WTC11 (cell line): Measurements from ENCODE around the gene PZP. TPM values are rescaled to one million over a fixed set of nuclear protein-coding genes. Genes with fewer than 3 reads are reported as not detected.

Experiments
- ATAC-seq: fragments of 200-7000 bp; cut with Tn5 transposase; 2 replicates; pipeline ENCODE4 v1.10.0; 2021; ENCODE audit warnings: mild to moderate bottlenecking, moderate library complexity
- CTCF ChIA-PET: fragments of 300-600 bp; sonication (Branson Sonifier 250); formaldehyde crosslinking; loops from one replicate; lab custom pipeline; 2021; ENCODE audit warnings: antibody characterized with exemption; lab: Charles Lee
- POLR2A ChIA-PET: fragments of 350-600 bp; sonication (Branson Sonifier 250); formaldehyde crosslinking; loops from one replicate; lab custom pipeline; 2021; ENCODE audit warnings: antibody characterized with exemption; lab: Charles Lee
- DNase-seq: peaks from one replicate; pipeline ENCODE4 v3.0.0; 2021; ENCODE audit warnings: low spot score
- H3K27ac Mint-ChIP-seq: 2 replicates; pipeline ENCODE4 v1.8.0; 2021; ENCODE audit warnings: mixed read lengths
- H3K27me3 Mint-ChIP-seq: 2 replicates; pipeline ENCODE4 v1.8.0; 2021; ENCODE audit warnings: low read depth, mild to moderate bottlenecking, moderate library complexity, mixed read lengths
- H3K36me3 Mint-ChIP-seq: 2 replicates; pipeline ENCODE4 v1.8.0; 2021; ENCODE audit warnings: mixed read lengths
- H3K4me1 Mint-ChIP-seq: 2 replicates; pipeline ENCODE4 v1.8.0; 2022; ENCODE audit warnings: mixed read lengths
- H3K4me3 Mint-ChIP-seq: 2 replicates; pipeline ENCODE4 v1.8.0; 2021; ENCODE audit warnings: mild to moderate bottlenecking, moderate library complexity, mixed read lengths
- H3K9me3 Mint-ChIP-seq: 2 replicates; pipeline ENCODE4 v1.8.0; 2021; ENCODE audit warnings: mixed read lengths
- CBFB ChIP-seq: sonication (generic); formaldehyde crosslinking; IDR thresholded peaks from 2 replicates; pipeline ENCODE4 v1.8.1; 2022; ENCODE audit warnings: mild to moderate bottlenecking, low read depth, missing genetic modification reagents
- CREM ChIP-seq: sonication (generic); formaldehyde crosslinking; IDR thresholded peaks from 2 replicates; pipeline ENCODE4 v1.8.1; 2022; ENCODE audit warnings: mild to moderate bottlenecking, missing genetic modification reagents, moderate library complexity
- FOXJ3 ChIP-seq: sonication (generic); formaldehyde crosslinking; IDR thresholded peaks from 2 replicates; pipeline ENCODE4 v1.9.0; 2021; ENCODE audit warnings: missing genetic modification reagents, mild to moderate bottlenecking, borderline replicate concordance
- GABPB1 ChIP-seq: sonication (generic); formaldehyde crosslinking; IDR thresholded peaks from 2 replicates; pipeline ENCODE4 v1.8.1; 2023; ENCODE audit warnings: mild to moderate bottlenecking, missing genetic modification reagents
- GTF2I ChIP-seq: fragments of 250-450 bp; sonication (Bioruptor Pico); conservative IDR thresholded peaks from 2 replicates; pipeline ENCODE4 v1.4.0; 2021; ENCODE audit warnings: mild to moderate bottlenecking
- IRF2 ChIP-seq: sonication (generic); formaldehyde crosslinking; IDR thresholded peaks from 2 replicates; pipeline ENCODE4 v1.8.0; 2022; ENCODE audit warnings: low read depth, missing genetic modification reagents, borderline replicate concordance
- JUN ChIP-seq: sonication (generic); formaldehyde crosslinking; IDR thresholded peaks from 2 replicates; pipeline ENCODE4 v1.8.0; 2023; ENCODE audit warnings: mild to moderate bottlenecking, missing genetic modification reagents
- MYBL2 ChIP-seq: sonication (generic); formaldehyde crosslinking; IDR thresholded peaks from 2 replicates; pipeline ENCODE4 v1.8.1; 2023; ENCODE audit warnings: mild to moderate bottlenecking, moderate library complexity, missing genetic modification reagents
- NR1H2 ChIP-seq: sonication (generic); formaldehyde crosslinking; IDR thresholded peaks from 2 replicates; pipeline ENCODE4 v1.9.0; 2021; ENCODE audit warnings: mild to moderate bottlenecking, moderate library complexity, missing genetic modification reagents
- OVOL2 ChIP-seq: fragments of 250-450 bp; sonication (Bioruptor Pico); IDR thresholded peaks from 2 replicates; pipeline ENCODE4 v1.9.0; 2021; ENCODE audit warnings: mild to moderate bottlenecking, borderline replicate concordance
- PRRX2 ChIP-seq: fragments of 250-450 bp; sonication (Bioruptor Pico); IDR thresholded peaks from 2 replicates; pipeline ENCODE4 v1.8.0; 2021; ENCODE audit warnings: mild to moderate bottlenecking
- RELA ChIP-seq: sonication (generic); formaldehyde crosslinking; IDR thresholded peaks from 2 replicates; pipeline ENCODE4 v1.8.1; 2022; ENCODE audit warnings: missing genetic modification reagents, mild to moderate bottlenecking, borderline replicate concordance
- SMAD4 ChIP-seq: sonication (generic); formaldehyde crosslinking; IDR thresholded peaks from 2 replicates; pipeline ENCODE4 v1.8.0; 2022; ENCODE audit warnings: mild to moderate bottlenecking, missing genetic modification reagents
- TEAD1 ChIP-seq: sonication (generic); formaldehyde crosslinking; IDR thresholded peaks from 2 replicates; pipeline ENCODE4 v1.8.0; 2022; ENCODE audit warnings: mild to moderate bottlenecking, missing genetic modification reagents
- TEAD4 ChIP-seq: sonication (generic); formaldehyde crosslinking; IDR thresholded peaks from 2 replicates; pipeline ENCODE4 v1.8.0; 2022; ENCODE audit warnings: mild to moderate bottlenecking, missing genetic modification reagents
- ZNF232 ChIP-seq: sonication (generic); formaldehyde crosslinking; IDR thresholded peaks from 2 replicates; pipeline ENCODE4 v1.8.0; 2022; ENCODE audit warnings: mild to moderate bottlenecking, missing genetic modification reagents
- ZNF416 ChIP-seq: fragments of 250-450 bp; sonication (Bioruptor Pico); IDR thresholded peaks from 2 replicates; pipeline ENCODE4 v1.9.0; 2021; ENCODE audit warnings: mild to moderate bottlenecking, inconsistent platforms
- ZNF671 ChIP-seq: fragments of 250-450 bp; sonication (Bioruptor Pico); IDR thresholded peaks from 2 replicates; pipeline ENCODE4 v1.8.0; 2021; ENCODE audit warnings: mild to moderate bottlenecking
- total RNA-seq: library from RNA; stranded (reverse); gene quantifications from 3 replicates; pipeline ENCODE4 v1.2.3, GENCODE V29; 2021
- TF ChIP-seq, protein P1 (sequence below): sonication (generic); formaldehyde crosslinking; IDR thresholded peaks from 2 replicates; pipeline ENCODE4 v1.8.1; 2022; ENCODE audit warnings: mild to moderate bottlenecking, moderate library complexity, missing genetic modification reagents
- TF ChIP-seq, protein P2 (sequence below): sonication (generic); formaldehyde crosslinking; IDR thresholded peaks from 2 replicates; pipeline ENCODE4 v1.8.0; 2022; ENCODE audit warnings: mild to moderate bottlenecking, missing genetic modification reagents
- TF ChIP-seq, protein P3 (sequence below): sonication (generic); formaldehyde crosslinking; conservative IDR thresholded peaks from 2 replicates; pipeline ENCODE4 v1.8.1; 2022; ENCODE audit warnings: mild to moderate bottlenecking, missing genetic modification reagents
- TF ChIP-seq, protein P4 (sequence below): sonication (generic); formaldehyde crosslinking; IDR thresholded peaks from 2 replicates; pipeline ENCODE4 v1.8.1; 2022; ENCODE audit warnings: low read depth, missing genetic modification reagents, borderline replicate concordance
- TF ChIP-seq, protein P5 (sequence below): sonication (generic); formaldehyde crosslinking; IDR thresholded peaks from 2 replicates; pipeline ENCODE4 v1.8.1; 2023; ENCODE audit warnings: mild to moderate bottlenecking, missing genetic modification reagents
- TF ChIP-seq, protein P6 (sequence below): fragments of 250-450 bp; sonication (Bioruptor Pico); IDR thresholded peaks from 2 replicates; pipeline ENCODE4 v2.1.2; 2022; ENCODE audit warnings: mild to moderate bottlenecking, moderate library complexity
- TF ChIP-seq, protein P7 (sequence below): sonication (generic); formaldehyde crosslinking; IDR thresholded peaks from 2 replicates; pipeline ENCODE4 v1.8.1; 2023; ENCODE audit warnings: mild to moderate bottlenecking, moderate library complexity, missing genetic modification reagents
- TF ChIP-seq, protein P8 (sequence below): sonication (generic); formaldehyde crosslinking; IDR thresholded peaks from 2 replicates; pipeline ENCODE4 v1.8.1; 2023; ENCODE audit warnings: mild to moderate bottlenecking, missing genetic modification reagents, moderate library complexity

PZP gene
- total RNA-seq, 1 experiment from 2014 or later, result 0.15 TPM

DNA sequence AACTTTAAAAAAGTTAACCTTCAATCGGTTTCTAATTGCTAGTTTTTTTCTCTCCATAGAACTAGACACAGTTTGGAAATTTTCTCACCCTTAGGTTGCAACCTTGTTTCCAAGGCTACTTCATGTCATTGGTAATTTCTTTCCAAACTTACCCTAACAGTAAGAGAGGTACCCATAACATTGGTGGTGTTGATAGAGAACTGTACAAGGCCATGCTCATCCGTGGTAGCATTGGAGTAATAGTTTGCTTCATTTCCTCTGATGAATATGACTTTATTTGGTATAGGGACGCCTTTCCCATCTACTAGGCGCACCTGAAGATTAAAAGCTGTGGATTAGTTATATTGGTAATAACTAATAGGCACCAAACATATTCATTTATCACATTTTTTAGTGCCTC is 104.1 kb downstream of the PZP start (continued):
- TF ChIP-seq, protein P1, sequence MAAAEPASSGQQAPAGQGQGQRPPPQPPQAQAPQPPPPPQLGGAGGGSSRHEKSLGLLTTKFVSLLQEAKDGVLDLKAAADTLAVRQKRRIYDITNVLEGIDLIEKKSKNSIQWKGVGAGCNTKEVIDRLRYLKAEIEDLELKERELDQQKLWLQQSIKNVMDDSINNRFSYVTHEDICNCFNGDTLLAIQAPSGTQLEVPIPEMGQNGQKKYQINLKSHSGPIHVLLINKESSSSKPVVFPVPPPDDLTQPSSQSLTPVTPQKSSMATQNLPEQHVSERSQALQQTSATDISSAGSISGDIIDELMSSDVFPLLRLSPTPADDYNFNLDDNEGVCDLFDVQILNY (CRISPR knock-in tag), result no peak
- TF ChIP-seq PRRX2 (CRISPR knock-in tag) (no peak), MYBL2 (no peak), RELA (CRISPR knock-in tag) (no peak), JUN (no peak), GTF2I (CRISPR knock-in tag) (no peak), GABPB1 (CRISPR knock-in tag) (no peak), CREM (CRISPR knock-in tag) (no peak)
- TF ChIP-seq, protein P2, sequence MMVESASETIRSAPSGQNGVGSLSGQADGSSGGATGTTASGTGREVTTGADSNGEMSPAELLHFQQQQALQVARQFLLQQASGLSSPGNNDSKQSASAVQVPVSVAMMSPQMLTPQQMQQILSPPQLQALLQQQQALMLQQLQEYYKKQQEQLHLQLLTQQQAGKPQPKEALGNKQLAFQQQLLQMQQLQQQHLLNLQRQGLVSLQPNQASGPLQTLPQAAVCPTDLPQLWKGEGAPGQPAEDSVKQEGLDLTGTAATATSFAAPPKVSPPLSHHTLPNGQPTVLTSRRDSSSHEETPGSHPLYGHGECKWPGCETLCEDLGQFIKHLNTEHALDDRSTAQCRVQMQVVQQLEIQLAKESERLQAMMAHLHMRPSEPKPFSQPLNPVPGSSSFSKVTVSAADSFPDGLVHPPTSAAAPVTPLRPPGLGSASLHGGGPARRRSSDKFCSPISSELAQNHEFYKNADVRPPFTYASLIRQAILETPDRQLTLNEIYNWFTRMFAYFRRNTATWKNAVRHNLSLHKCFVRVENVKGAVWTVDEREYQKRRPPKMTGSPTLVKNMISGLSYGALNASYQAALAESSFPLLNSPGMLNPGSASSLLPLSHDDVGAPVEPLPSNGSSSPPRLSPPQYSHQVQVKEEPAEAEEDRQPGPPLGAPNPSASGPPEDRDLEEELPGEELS (CRISPR knock-in tag), result no peak
- TF ChIP-seq, protein P3, sequence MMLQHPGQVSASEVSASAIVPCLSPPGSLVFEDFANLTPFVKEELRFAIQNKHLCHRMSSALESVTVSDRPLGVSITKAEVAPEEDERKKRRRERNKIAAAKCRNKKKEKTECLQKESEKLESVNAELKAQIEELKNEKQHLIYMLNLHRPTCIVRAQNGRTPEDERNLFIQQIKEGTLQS (CRISPR knock-in tag), result no peak

DNA sequence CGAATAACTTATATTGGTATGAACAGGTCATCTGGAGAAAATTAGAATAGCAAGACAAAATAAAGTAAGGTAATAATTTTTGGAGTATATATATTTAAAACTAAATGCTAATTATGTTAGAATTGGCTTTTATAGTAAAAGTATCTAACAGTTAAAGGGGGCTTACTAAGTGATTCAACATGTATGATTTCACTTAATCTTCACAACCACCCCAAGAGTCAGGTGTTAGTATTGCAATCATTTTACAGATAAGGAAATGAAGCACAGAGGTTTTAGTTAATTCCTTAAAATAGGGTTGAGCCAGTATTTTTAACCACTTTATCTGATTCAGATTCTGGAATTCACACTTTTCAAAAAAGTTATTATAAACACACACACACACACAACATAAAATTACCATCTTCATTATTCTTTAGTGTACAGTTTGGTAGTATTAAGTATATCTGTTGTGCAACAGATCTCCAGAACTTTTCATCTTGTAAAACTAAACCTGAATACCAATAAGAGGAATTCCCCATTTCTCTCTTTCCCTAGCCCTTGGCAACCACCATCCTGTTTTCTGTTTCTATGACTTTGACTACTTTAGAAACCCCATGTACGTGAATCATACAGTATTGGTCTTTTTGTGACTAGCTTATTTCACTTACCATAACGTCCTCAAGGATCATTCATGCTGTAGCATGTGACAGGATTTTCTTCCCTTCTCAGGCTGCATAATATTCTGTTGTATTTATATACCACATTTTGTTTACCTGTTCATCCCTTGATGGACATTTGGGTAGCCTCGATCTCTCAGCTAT is 104.9 kb downstream of the PZP start:
- no peaks in the 10 kb centered on the region for H3K27me3 Mint-ChIP-seq
- CTCF ChIA-PET, result no interaction called here
- POLR2A ChIA-PET, result no interaction called here
- H3K27ac Mint-ChIP-seq, result no peak overlapping the region
- no peaks in the 10 kb centered on the region for H3K9me3 Mint-ChIP-seq
- no peaks in the 10 kb centered on the region for H3K36me3 Mint-ChIP-seq
- H3K4me3 Mint-ChIP-seq, result no peak overlapping the region
- DNase-seq (no peak), ATAC-seq (no peak)
- no peaks in the 10 kb centered on the region for H3K4me1 Mint-ChIP-seq
- TF ChIP-seq SMAD4 (CRISPR knock-in tag) (no peak), IRF2 (CRISPR knock-in tag) (no peak), ZNF232 (no peak), CBFB (no peak), NR1H2 (no peak), FOXJ3 (CRISPR knock-in tag) (no peak), TEAD1 (CRISPR knock-in tag) (no peak), TEAD4 (CRISPR knock-in tag) (no peak), ZNF416 (CRISPR knock-in tag) (no peak), ZNF671 (CRISPR knock-in tag) (no peak), OVOL2 (CRISPR knock-in tag) (no peak)
- TF ChIP-seq, protein P4, sequence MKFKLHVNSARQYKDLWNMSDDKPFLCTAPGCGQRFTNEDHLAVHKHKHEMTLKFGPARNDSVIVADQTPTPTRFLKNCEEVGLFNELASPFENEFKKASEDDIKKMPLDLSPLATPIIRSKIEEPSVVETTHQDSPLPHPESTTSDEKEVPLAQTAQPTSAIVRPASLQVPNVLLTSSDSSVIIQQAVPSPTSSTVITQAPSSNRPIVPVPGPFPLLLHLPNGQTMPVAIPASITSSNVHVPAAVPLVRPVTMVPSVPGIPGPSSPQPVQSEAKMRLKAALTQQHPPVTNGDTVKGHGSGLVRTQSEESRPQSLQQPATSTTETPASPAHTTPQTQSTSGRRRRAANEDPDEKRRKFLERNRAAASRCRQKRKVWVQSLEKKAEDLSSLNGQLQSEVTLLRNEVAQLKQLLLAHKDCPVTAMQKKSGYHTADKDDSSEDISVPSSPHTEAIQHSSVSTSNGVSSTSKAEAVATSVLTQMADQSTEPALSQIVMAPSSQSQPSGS (CRISPR knock-in tag), result no peak
- TF ChIP-seq, protein P1 (CRISPR knock-in tag), result no peak
- TF ChIP-seq, protein P5, sequence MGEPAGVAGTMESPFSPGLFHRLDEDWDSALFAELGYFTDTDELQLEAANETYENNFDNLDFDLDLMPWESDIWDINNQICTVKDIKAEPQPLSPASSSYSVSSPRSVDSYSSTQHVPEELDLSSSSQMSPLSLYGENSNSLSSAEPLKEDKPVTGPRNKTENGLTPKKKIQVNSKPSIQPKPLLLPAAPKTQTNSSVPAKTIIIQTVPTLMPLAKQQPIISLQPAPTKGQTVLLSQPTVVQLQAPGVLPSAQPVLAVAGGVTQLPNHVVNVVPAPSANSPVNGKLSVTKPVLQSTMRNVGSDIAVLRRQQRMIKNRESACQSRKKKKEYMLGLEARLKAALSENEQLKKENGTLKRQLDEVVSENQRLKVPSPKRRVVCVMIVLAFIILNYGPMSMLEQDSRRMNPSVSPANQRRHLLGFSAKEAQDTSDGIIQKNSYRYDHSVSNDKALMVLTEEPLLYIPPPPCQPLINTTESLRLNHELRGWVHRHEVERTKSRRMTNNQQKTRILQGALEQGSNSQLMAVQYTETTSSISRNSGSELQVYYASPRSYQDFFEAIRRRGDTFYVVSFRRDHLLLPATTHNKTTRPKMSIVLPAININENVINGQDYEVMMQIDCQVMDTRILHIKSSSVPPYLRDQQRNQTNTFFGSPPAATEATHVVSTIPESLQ, result no peak
- TF ChIP-seq, protein P6, sequence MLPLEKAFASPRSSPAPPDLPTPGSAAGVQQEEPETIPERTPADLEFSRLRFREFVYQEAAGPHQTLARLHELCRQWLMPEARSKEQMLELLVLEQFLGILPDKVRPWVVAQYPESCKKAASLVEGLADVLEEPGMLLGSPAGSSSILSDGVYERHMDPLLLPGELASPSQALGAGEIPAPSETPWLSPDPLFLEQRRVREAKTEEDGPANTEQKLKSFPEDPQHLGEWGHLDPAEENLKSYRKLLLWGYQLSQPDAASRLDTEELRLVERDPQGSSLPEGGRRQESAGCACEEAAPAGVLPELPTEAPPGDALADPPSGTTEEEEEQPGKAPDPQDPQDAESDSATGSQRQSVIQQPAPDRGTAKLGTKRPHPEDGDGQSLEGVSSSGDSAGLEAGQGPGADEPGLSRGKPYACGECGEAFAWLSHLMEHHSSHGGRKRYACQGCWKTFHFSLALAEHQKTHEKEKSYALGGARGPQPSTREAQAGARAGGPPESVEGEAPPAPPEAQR, result no peak
- TF ChIP-seq, protein P7, sequence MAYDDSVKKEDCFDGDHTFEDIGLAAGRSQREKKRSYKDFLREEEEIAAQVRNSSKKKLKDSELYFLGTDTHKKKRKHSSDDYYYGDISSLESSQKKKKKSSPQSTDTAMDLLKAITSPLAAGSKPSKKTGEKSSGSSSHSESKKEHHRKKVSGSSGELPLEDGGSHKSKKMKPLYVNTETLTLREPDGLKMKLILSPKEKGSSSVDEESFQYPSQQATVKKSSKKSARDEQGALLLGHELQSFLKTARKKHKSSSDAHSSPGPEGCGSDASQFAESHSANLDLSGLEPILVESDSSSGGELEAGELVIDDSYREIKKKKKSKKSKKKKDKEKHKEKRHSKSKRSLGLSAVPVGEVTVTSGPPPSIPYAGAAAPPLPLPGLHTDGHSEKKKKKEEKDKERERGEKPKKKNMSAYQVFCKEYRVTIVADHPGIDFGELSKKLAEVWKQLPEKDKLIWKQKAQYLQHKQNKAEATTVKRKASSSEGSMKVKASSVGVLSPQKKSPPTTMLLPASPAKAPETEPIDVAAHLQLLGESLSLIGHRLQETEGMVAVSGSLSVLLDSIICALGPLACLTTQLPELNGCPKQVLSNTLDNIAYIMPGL, result no peak
- TF ChIP-seq, protein P8, sequence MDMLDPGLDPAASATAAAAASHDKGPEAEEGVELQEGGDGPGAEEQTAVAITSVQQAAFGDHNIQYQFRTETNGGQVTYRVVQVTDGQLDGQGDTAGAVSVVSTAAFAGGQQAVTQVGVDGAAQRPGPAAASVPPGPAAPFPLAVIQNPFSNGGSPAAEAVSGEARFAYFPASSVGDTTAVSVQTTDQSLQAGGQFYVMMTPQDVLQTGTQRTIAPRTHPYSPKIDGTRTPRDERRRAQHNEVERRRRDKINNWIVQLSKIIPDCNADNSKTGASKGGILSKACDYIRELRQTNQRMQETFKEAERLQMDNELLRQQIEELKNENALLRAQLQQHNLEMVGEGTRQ (CRISPR knock-in tag), result no peak
